ENCODE results near the gene SLC22A23. TPM values are rescaled to one million over a fixed set of nuclear protein-coding genes. Genes with fewer than 3 reads are reported as not detected.

SLC22A23 gene
- polyA plus RNA-seq, 4 donors = 9.5 to 38.3 (median 15.0) TPM

GRCh38 chr6:3315841-3316240, 141.0 kb downstream of the SLC22A23 start:
- DNase-seq (no peak), FAIRE-seq (no peak)
- H3K4me1 ChIP-seq (ENCODE audit: control insufficient read depth in 3 of 3, insufficient read depth in 2 of 3, low read depth in 1 of 3, low read length in 2 of 3) = no peaks in the 10 kb centered on the region

GRCh38 chr6:3314621-3315467, 142.0 kb downstream of the SLC22A23 start:
- Histone ChIP-seq H3K27me3 (ENCODE audit: control insufficient read depth in 3 of 3, insufficient read depth in 3 of 3, low read length in 3 of 3) (no peaks in the 10 kb centered on the region), H3K4me3 (ENCODE audit: low read depth in 1 of 3, low read length in 3 of 3) (no peak overlapping the region), H3K4me1 (ENCODE audit: control insufficient read depth in 3 of 3, insufficient read depth in 2 of 3, low read depth in 1 of 3, low read length in 2 of 3) (no peaks in the 10 kb centered on the region), H3K27ac (ENCODE audit: low read depth in 1 of 3, low read length in 2 of 3) (no peak overlapping the region), H3K9me3 (ENCODE audit: control insufficient read depth in 2 of 2, insufficient read depth in 1 of 2, low read depth in 1 of 2, low read length in 1 of 2) (no peaks in the 10 kb centered on the region), H3K36me3 (ENCODE audit: control insufficient read depth in 3 of 3, insufficient read depth in 2 of 3, low read depth in 1 of 3, low read length in 3 of 3) (peaks cover 0 to 63% (median 12%) of the 10 kb centered on the region in 3 donors)
- 88 to 92% (median 89%) methylated on average over 20 of the region's 20 CpGs for WGBS, 3 donors
- DNase-seq (no peak), FAIRE-seq (no peak)

More at GRCh38 chr6:3315841-3316240, 141.0 kb downstream of the SLC22A23 start:
- Histone ChIP-seq H3K27ac (ENCODE audit: low read depth in 1 of 3, low read length in 2 of 3) (no peak overlapping the region), H3K27me3 (ENCODE audit: control insufficient read depth in 3 of 3, insufficient read depth in 3 of 3, low read length in 3 of 3) (no peaks in the 10 kb centered on the region), H3K9me3 (ENCODE audit: control insufficient read depth in 2 of 2, insufficient read depth in 1 of 2, low read depth in 1 of 2, low read length in 1 of 2) (no peaks in the 10 kb centered on the region), H3K36me3 (ENCODE audit: control insufficient read depth in 3 of 3, insufficient read depth in 2 of 3, low read depth in 1 of 3, low read length in 3 of 3) (peaks cover 0 to 69% (median 12%) of the 10 kb centered on the region in 3 donors), H3K4me3 (ENCODE audit: low read depth in 1 of 3, low read length in 3 of 3) (no peak overlapping the region)
- WGBS, 3 donors = 84 to 94% (median 89%) methylated on average over 8 of the region's 8 CpGs

- 92 to 94% (median 94%) methylated on average over 7 of the region's 7 CpGs for WGBS, 3 donors
- H3K36me3 ChIP-seq (ENCODE audit: control insufficient read depth in 3 of 3, insufficient read depth in 2 of 3, low read depth in 1 of 3, low read length in 3 of 3) = peaks cover 0 to 62% (median 10%) of the 10 kb centered on the region in 3 donors
- no peak for DNase-seq
- FAIRE-seq = no peak
- H3K27ac ChIP-seq (ENCODE audit: low read depth in 1 of 3, low read length in 2 of 3) = no peak overlapping the region
- no peaks in the 10 kb centered on the region for H3K9me3 ChIP-seq (ENCODE audit: control insufficient read depth in 2 of 2, insufficient read depth in 1 of 2, low read depth in 1 of 2, low read length in 1 of 2)
- H3K4me3 ChIP-seq (ENCODE audit: low read depth in 1 of 3, low read length in 3 of 3) = no peak overlapping the region
- H3K27me3 ChIP-seq (ENCODE audit: control insufficient read depth in 3 of 3, insufficient read depth in 3 of 3, low read length in 3 of 3) = no peaks in the 10 kb centered on the region
- no peaks in the 10 kb centered on the region for H3K4me1 ChIP-seq (ENCODE audit: control insufficient read depth in 3 of 3, insufficient read depth in 2 of 3, low read depth in 1 of 3, low read length in 2 of 3)
Observed at GRCh38 chr6:3314176-3314575, 142.7 kb downstream of the SLC22A23 start.

GRCh38 chr6:3312604-3313231, 144.1 kb downstream of the SLC22A23 start:
- DNase-seq (no peak), FAIRE-seq (no peak)
- 75 to 86% (median 80%) methylated on average over 11 of the region's 11 CpGs for WGBS, 3 donors
- Histone ChIP-seq H3K4me3 (ENCODE audit: low read depth in 1 of 3, low read length in 3 of 3) (no peak overlapping the region), H3K9me3 (ENCODE audit: control insufficient read depth in 2 of 2, insufficient read depth in 1 of 2, low read depth in 1 of 2, low read length in 1 of 2) (no peaks in the 10 kb centered on the region), H3K27ac (ENCODE audit: low read depth in 1 of 3, low read length in 2 of 3) (no peak overlapping the region), H3K27me3 (ENCODE audit: control insufficient read depth in 3 of 3, insufficient read depth in 3 of 3, low read length in 3 of 3) (no peaks in the 10 kb centered on the region), H3K4me1 (ENCODE audit: control insufficient read depth in 3 of 3, insufficient read depth in 2 of 3, low read depth in 1 of 3, low read length in 2 of 3) (no peaks in the 10 kb centered on the region), H3K36me3 (ENCODE audit: control insufficient read depth in 3 of 3, insufficient read depth in 2 of 3, low read depth in 1 of 3, low read length in 3 of 3) (peaks cover 0 to 56% (median 7%) of the 10 kb centered on the region in 3 donors)

- 92 to 96% (median 94%) methylated on average over 6 of the region's 6 CpGs for WGBS, 3 donors
- no peak overlapping the region for H3K27ac ChIP-seq (ENCODE audit: low read depth in 1 of 3, low read length in 2 of 3)
- FAIRE-seq (no peak), DNase-seq (no peak)
- H3K4me1 ChIP-seq (ENCODE audit: control insufficient read depth in 3 of 3, insufficient read depth in 2 of 3, low read depth in 1 of 3, low read length in 2 of 3) = no peaks in the 10 kb centered on the region
- H3K9me3 ChIP-seq (ENCODE audit: control insufficient read depth in 2 of 2, insufficient read depth in 1 of 2, low read depth in 1 of 2, low read length in 1 of 2) = no peaks in the 10 kb centered on the region
- peaks cover 0 to 55% (median 12%) of the 10 kb centered on the region in 3 donors for H3K36me3 ChIP-seq (ENCODE audit: control insufficient read depth in 3 of 3, insufficient read depth in 2 of 3, low read depth in 1 of 3, low read length in 3 of 3)
- H3K4me3 ChIP-seq (ENCODE audit: low read depth in 1 of 3, low read length in 3 of 3) = no peak overlapping the region
- no peaks in the 10 kb centered on the region for H3K27me3 ChIP-seq (ENCODE audit: control insufficient read depth in 3 of 3, insufficient read depth in 3 of 3, low read length in 3 of 3)
Observed at GRCh38 chr6:3311826-3312225, 145.0 kb downstream of the SLC22A23 start.

GRCh38 chr6:3310703-3311102, 146.1 kb downstream of the SLC22A23 start:
- no peaks in the 10 kb centered on the region for H3K27me3 ChIP-seq (ENCODE audit: control insufficient read depth in 3 of 3, insufficient read depth in 3 of 3, low read length in 3 of 3)
- H3K36me3 ChIP-seq (ENCODE audit: control insufficient read depth in 3 of 3, insufficient read depth in 2 of 3, low read depth in 1 of 3, low read length in 3 of 3) = peaks cover 0 to 56% (median 12%) of the 10 kb centered on the region in 3 donors
- no peaks in the 10 kb centered on the region for H3K4me1 ChIP-seq (ENCODE audit: control insufficient read depth in 3 of 3, insufficient read depth in 2 of 3, low read depth in 1 of 3, low read length in 2 of 3)
- WGBS, 3 donors = 78 to 83% (median 78%) methylated on average over 9 of the region's 9 CpGs
- no peak overlapping the region for H3K27ac ChIP-seq (ENCODE audit: low read depth in 1 of 3, low read length in 2 of 3)
- DNase-seq (no peak), FAIRE-seq (no peak)
- peaks cover 1 to 5% of the 10 kb centered on the region in 2 donors for H3K9me3 ChIP-seq (ENCODE audit: control insufficient read depth in 2 of 2, insufficient read depth in 1 of 2, low read depth in 1 of 2, low read length in 1 of 2)
- H3K4me3 ChIP-seq (ENCODE audit: low read depth in 1 of 3, low read length in 3 of 3) = no peak overlapping the region

GRCh38 chr6:3310051-3310448, 146.8 kb downstream of the SLC22A23 start:
- Histone ChIP-seq H3K27me3 (ENCODE audit: control insufficient read depth in 3 of 3, insufficient read depth in 3 of 3, low read length in 3 of 3) (no peaks in the 10 kb centered on the region), H3K36me3 (ENCODE audit: control insufficient read depth in 3 of 3, insufficient read depth in 2 of 3, low read depth in 1 of 3, low read length in 3 of 3) (peaks cover 0 to 57% (median 10%) of the 10 kb centered on the region in 3 donors), H3K4me3 (ENCODE audit: low read depth in 1 of 3, low read length in 3 of 3) (no peak overlapping the region), H3K27ac (ENCODE audit: low read depth in 1 of 3, low read length in 2 of 3) (no peak overlapping the region), H3K4me1 (ENCODE audit: control insufficient read depth in 3 of 3, insufficient read depth in 2 of 3, low read depth in 1 of 3, low read length in 2 of 3) (no peaks in the 10 kb centered on the region), H3K9me3 (ENCODE audit: control insufficient read depth in 2 of 2, insufficient read depth in 1 of 2, low read depth in 1 of 2, low read length in 1 of 2) (peaks cover 1 to 7% of the 10 kb centered on the region in 2 donors)
- 66 to 88% (median 81%) methylated on average over 6 of the region's 6 CpGs for WGBS, 3 donors
- no peak for DNase-seq
- FAIRE-seq = no peak

GRCh38 chr6:3309391-3310050, 147.3 kb downstream of the SLC22A23 start:
- WGBS, 3 donors = 36 to 69% (median 45%) methylated on average over 11 of the region's 11 CpGs
- FAIRE-seq = no peak
- no peaks in the 10 kb centered on the region for H3K27me3 ChIP-seq (ENCODE audit: control insufficient read depth in 3 of 3, insufficient read depth in 3 of 3, low read length in 3 of 3)
- peaks cover 0 to 62% (median 10%) of the 10 kb centered on the region in 3 donors for H3K36me3 ChIP-seq (ENCODE audit: control insufficient read depth in 3 of 3, insufficient read depth in 2 of 3, low read depth in 1 of 3, low read length in 3 of 3)
- DNase-seq = no peak
- H3K4me1 ChIP-seq (ENCODE audit: control insufficient read depth in 3 of 3, insufficient read depth in 2 of 3, low read depth in 1 of 3, low read length in 2 of 3) = no peaks in the 10 kb centered on the region
- H3K27ac ChIP-seq (ENCODE audit: low read depth in 1 of 3, low read length in 2 of 3) = no peak overlapping the region
- no peak overlapping the region for H3K4me3 ChIP-seq (ENCODE audit: low read depth in 1 of 3, low read length in 3 of 3)
- peaks cover 1 to 7% of the 10 kb centered on the region in 2 donors for H3K9me3 ChIP-seq (ENCODE audit: control insufficient read depth in 2 of 2, insufficient read depth in 1 of 2, low read depth in 1 of 2, low read length in 1 of 2)
